GM12801 (cell line): ENCODE results near the gene CALR.

Experiments used
- CTCF ChIP-seq: IDR thresholded peaks from one replicate; pipeline ENCODE4 v1.5.1; 2011; ENCODE audit warnings: control low read depth; ENCODE audit not compliant: insufficient read length; ENCODE audit errors: extremely low read depth

The CALR gene

GRCh38 chr19:12912571-12912970 is 25.8 kb upstream of the CALR start:
- TF ChIP-seq CTCF = no peak

- TF ChIP-seq CTCF = no peak
These were observed 25.3 kb upstream of the CALR start for GRCh38 chr19:12913011-12913561.

- TF ChIP-seq CTCF = no peak
These were observed 24.3 kb upstream of the CALR start for GRCh38 chr19:12913851-12914690.

GRCh38 chr19:12918253-12918652 is 20.2 kb upstream of the CALR start:
- no peak for TF ChIP-seq CTCF

GRCh38 chr19:12921047-12921446 is 17.4 kb upstream of the CALR start:
- no peak for TF ChIP-seq CTCF

- no peak for TF ChIP-seq CTCF
These were observed 15.4 kb upstream of the CALR start for GRCh38 chr19:12922959-12923358.

- no peak for TF ChIP-seq CTCF
These were observed 13.6 kb upstream of the CALR start for GRCh38 chr19:12924621-12925310.
